DMS 273 treated with DMSO at 0.1 percent for 48 hours (cell line): ENCODE results near the gene ZNF358.

Experiments
- DNase-seq: peaks from one replicate; lab custom pipeline; 2025; lab: John Stamatoyannopoulos, UW

Gene ZNF358

GRCh38 chr19:7515645-7516151 lies at the start of gene ZNF358:
ZNF358 (plus strand) TSS chr19:7516103; CDS start chr19:7519243, 3,140 bp downstream.
- no peak for DNase-seq

GRCh38 chr19:7467009-7467989 lies 48.6 kb upstream of the ZNF358 start:
- no peak for DNase-seq

- no peak for DNase-seq
These were observed 47.1 kb upstream of the ZNF358 start for GRCh38 chr19:7468840-7469239.

GRCh38 chr19:7469669-7470285 lies 46.1 kb upstream of the ZNF358 start:
- no peak for DNase-seq

GRCh38 chr19:7470540-7471305 lies 45.2 kb upstream of the ZNF358 start:
- DNase-seq: no peak

- DNase-seq: no peak
These were observed 43.9 kb upstream of the ZNF358 start for GRCh38 chr19:7471696-7472615.

GRCh38 chr19:7475665-7476064 lies 40.2 kb upstream of the ZNF358 start:
- DNase-seq: no peak

- no peak for DNase-seq
These were observed 39.7 kb upstream of the ZNF358 start for GRCh38 chr19:7476241-7476640.

- no peak for DNase-seq
These were observed 39.0 kb upstream of the ZNF358 start for GRCh38 chr19:7476777-7477494.

GRCh38 chr19:7477758-7478157 lies 38.1 kb upstream of the ZNF358 start:
- no peak for DNase-seq

- no peak for DNase-seq
These were observed 37.6 kb upstream of the ZNF358 start for GRCh38 chr19:7478173-7478842.

GRCh38 chr19:7478843-7479227 lies 37.1 kb upstream of the ZNF358 start:
- DNase-seq: no peak

- no peak for DNase-seq
These were observed 35.5 kb upstream of the ZNF358 start for GRCh38 chr19:7480222-7480969.

GRCh38 chr19:7480970-7481255 lies 35.0 kb upstream of the ZNF358 start:
- no peak for DNase-seq

GRCh38 chr19:7482584-7483439 lies 33.1 kb upstream of the ZNF358 start:
- DNase-seq: no peak

GRCh38 chr19:7483720-7484201 lies 32.1 kb upstream of the ZNF358 start:
- no peak for DNase-seq

GRCh38 chr19:7486923-7487322 lies 29.0 kb upstream of the ZNF358 start:
- DNase-seq: no peak

GRCh38 chr19:7488736-7489353 lies 27.1 kb upstream of the ZNF358 start, which contains the start of gene PEX11G:
PEX11G (minus strand) TSS chr19:7489035; CDS start chr19:7489010, 25 bp downstream.
- DNase-seq: peak; percentile 58
